ENCODE measurements around the gene NFKBIE. TPM values are rescaled to one million over a fixed set of nuclear protein-coding genes. Genes with fewer than 3 reads are reported as not detected.

Gene NFKBIE
- total and polyA plus RNA-seq, 2 of the 13 experiments (the other 11 are each of a cell fraction or from before 2014, with no cell fraction given), result 6.7 to 14.5 TPM

DNA sequence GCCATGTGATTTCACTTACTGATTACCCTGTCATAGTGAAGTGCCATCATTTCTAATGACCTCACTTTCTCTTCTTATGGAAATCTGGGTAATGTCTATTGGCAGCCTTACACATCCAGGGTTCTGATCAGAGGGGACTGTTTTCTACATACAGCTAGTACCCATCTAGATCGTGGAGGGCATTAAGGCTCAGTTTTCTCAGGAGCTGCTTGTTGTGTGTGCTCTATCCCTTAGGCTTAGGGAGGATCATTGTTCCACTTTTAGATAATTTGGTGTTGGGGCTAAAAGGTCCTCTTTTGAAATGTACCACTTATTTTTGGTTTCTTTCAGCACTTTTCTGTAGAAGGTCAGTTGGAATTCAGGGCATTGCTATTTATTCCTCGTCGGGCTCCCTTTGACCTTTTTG is 14.6 kb downstream of the NFKBIE start (continued):
- TF ChIP-seq CBX5 (CRISPR knock-in tag; IDR thresholded peaks at IDR 0.05; ENCODE audit: borderline replicate concordance), result no peak
- TF ChIP-seq ZIK1 (CRISPR knock-in tag; IDR thresholded peaks at IDR 0.05; ENCODE audit: borderline replicate concordance, low read depth), result no peak
- no peak for TF ChIP-seq AKNA (CRISPR knock-in tag; IDR thresholded peaks at IDR 0.05; ENCODE audit: borderline replicate concordance)
- TF ChIP-seq TMF1 (CRISPR knock-in tag; IDR thresholded peaks at IDR 0.05; ENCODE audit: low read depth), result no peak
- TF ChIP-seq GABPA (IDR thresholded peaks at IDR 0.05; ENCODE audit: low read depth, low read length), result no peak
- TF ChIP-seq GABPA (CRISPR knock-in tag; IDR thresholded peaks at IDR 0.05; ENCODE audit: low read depth), result no peak
- TF ChIP-seq, protein P1, sequence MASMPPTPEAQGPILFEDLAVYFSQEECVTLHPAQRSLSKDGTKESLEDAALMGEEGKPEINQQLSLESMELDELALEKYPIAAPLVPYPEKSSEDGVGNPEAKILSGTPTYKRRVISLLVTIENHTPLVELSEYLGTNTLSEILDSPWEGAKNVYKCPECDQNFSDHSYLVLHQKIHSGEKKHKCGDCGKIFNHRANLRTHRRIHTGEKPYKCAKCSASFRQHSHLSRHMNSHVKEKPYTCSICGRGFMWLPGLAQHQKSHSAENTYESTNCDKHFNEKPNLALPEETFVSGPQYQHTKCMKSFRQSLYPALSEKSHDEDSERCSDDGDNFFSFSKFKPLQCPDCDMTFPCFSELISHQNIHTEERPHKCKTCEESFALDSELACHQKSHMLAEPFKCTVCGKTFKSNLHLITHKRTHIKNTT (CRISPR knock-in tag; IDR thresholded peaks at IDR 0.05), result no peak
- no peak for TF ChIP-seq ELK4 (CRISPR knock-in tag; IDR thresholded peaks at IDR 0.05; ENCODE audit: borderline replicate concordance)
- TF ChIP-seq POLR2A (IDR thresholded peaks at IDR 0.05; ENCODE audit: insufficient read depth in 1 of 2, low read depth in 2 of 2, low read length in 2 of 2), result peak in 1 of 2 experiments; percentile 60; a peak in 2 of 4 replicates
- TF ChIP-seq RFX5 (IDR thresholded peaks at IDR 0.05; ENCODE audit: low read depth, low read length), result no peak
- TF ChIP-seq IKZF4 (CRISPR knock-in tag; IDR thresholded peaks at IDR 0.05; ENCODE audit: borderline replicate concordance, low read depth, not compliant biosample characterization), result no peak
- no peak for TF ChIP-seq SIX4 (CRISPR knock-in tag; IDR thresholded peaks at IDR 0.05)
- TF ChIP-seq, protein P2, sequence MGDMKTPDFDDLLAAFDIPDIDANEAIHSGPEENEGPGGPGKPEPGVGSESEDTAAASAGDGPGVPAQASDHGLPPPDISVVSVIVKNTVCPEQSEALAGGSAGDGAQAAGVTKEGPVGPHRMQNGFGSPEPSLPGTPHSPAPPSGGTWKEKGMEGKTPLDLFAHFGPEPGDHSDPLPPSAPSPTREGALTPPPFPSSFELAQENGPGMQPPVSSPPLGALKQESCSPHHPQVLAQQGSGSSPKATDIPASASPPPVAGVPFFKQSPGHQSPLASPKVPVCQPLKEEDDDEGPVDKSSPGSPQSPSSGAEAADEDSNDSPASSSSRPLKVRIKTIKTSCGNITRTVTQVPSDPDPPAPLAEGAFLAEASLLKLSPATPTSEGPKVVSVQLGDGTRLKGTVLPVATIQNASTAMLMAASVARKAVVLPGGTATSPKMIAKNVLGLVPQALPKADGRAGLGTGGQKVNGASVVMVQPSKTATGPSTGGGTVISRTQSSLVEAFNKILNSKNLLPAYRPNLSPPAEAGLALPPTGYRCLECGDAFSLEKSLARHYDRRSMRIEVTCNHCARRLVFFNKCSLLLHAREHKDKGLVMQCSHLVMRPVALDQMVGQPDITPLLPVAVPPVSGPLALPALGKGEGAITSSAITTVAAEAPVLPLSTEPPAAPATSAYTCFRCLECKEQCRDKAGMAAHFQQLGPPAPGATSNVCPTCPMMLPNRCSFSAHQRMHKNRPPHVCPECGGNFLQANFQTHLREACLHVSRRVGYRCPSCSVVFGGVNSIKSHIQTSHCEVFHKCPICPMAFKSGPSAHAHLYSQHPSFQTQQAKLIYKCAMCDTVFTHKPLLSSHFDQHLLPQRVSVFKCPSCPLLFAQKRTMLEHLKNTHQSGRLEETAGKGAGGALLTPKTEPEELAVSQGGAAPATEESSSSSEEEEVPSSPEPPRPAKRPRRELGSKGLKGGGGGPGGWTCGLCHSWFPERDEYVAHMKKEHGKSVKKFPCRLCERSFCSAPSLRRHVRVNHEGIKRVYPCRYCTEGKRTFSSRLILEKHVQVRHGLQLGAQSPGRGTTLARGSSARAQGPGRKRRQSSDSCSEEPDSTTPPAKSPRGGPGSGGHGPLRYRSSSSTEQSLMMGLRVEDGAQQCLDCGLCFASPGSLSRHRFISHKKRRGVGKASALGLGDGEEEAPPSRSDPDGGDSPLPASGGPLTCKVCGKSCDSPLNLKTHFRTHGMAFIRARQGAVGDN (CRISPR knock-in tag; IDR thresholded peaks at IDR 0.05), result no peak
- TF ChIP-seq GATA4 (IDR thresholded peaks at IDR 0.05; ENCODE audit: borderline replicate concordance, low read depth), result 0 out of 2 replicates have a peak, but pooled peaks have one; percentile 7
- TF ChIP-seq ZNF577 (CRISPR knock-in tag; IDR thresholded peaks at IDR 0.05; ENCODE audit: borderline replicate concordance, low read depth), result no peak

All from HepG2 (cell line).